ENCODE results near the gene MIER3. TPM values are rescaled to one million over a fixed set of nuclear protein-coding genes. Genes with fewer than 3 reads are reported as not detected.

MIER3 gene
- polyA plus RNA-seq, 1 of the 3 experiments (the other 2 are of a cell fraction): 3.8 TPM

GRCh38 chr5:56974241-56974640 lies 22.3 kb upstream of the MIER3 start:
- Histone ChIP-seq H3K4me3 (ENCODE audit: low read depth in 2 of 2, low read length in 1 of 2) (no peak overlapping the region), H3K27ac (ENCODE audit: low read depth in 2 of 2, low read length in 1 of 2) (no peak overlapping the region), H3K27me3 (ENCODE audit: insufficient read depth) (no peaks in the 10 kb centered on the region; the same call in 1 of the 2 replicates), H2AFZ (ENCODE audit: low read depth) (no peak overlapping the region), H3F3A (replicated peaks; ENCODE audit: insufficient read depth) (no peaks in the 10 kb centered on the region), H3K36me3 (replicated peaks in 1 of 2; ENCODE audit: control insufficient read depth in 1 of 2, insufficient read depth in 2 of 2, low read length in 1 of 2) (no peaks in the 10 kb centered on the region), H3K9me2 (no peaks in the 10 kb centered on the region), H3K4me2 (no peak overlapping the region), H3K9me3 (no peaks in the 10 kb centered on the region), H3K79me2 (ENCODE audit: insufficient read depth) (no peaks in the 10 kb centered on the region), H4K20me1 (ENCODE audit: insufficient read depth) (no peaks in the 10 kb centered on the region), H3K4me1 (ENCODE audit: control insufficient read depth in 1 of 2, insufficient read depth in 2 of 2, low read depth in 1 of 2, low read length in 1 of 2) (no peaks in the 10 kb centered on the region), H3K9ac (no peak overlapping the region)
- 17% methylated on average over 2 of the region's 2 CpGs for whole genome bisulfite sequencing (ENCODE audit: low lambda C conversion rate)
- TF ChIP-seq RXRA (IDR thresholded peaks at IDR 0.05; ENCODE audit: borderline replicate concordance, low read depth) (no peak), NRF1 (IDR thresholded peaks at IDR 0.05; ENCODE audit: low read depth, low read length) (no peak), NFIC (IDR thresholded peaks at IDR 0.05; ENCODE audit: borderline replicate concordance) (no peak), EP300 (IDR thresholded peaks at IDR 0.05; ENCODE audit: borderline replicate concordance in 1 of 2, low read depth in 1 of 2, low read length in 1 of 2) (no peak), IRF3 (IDR thresholded peaks at IDR 0.05; ENCODE audit: low read depth, low read length) (no peak), ELF1 (IDR thresholded peaks at IDR 0.05) (no peak), MXI1 (IDR thresholded peaks at IDR 0.05; ENCODE audit: low read depth, low read length) (no peak), GABPA (IDR thresholded peaks at IDR 0.05; ENCODE audit: low read depth) (no peak), FOSL2 (IDR thresholded peaks at IDR 0.05; ENCODE audit: borderline replicate concordance, low read depth) (no peak), YY1 (IDR thresholded peaks at IDR 0.05; ENCODE audit: low read depth) (no peak), CTCF (IDR thresholded peaks at IDR 0.05) (no peak), ZBTB33 (IDR thresholded peaks at IDR 0.05; ENCODE audit: borderline replicate concordance, low read depth) (no peak), USF2 (IDR thresholded peaks at IDR 0.05; ENCODE audit: borderline replicate concordance, low read depth, low read length) (no peak), RCOR1 (IDR thresholded peaks at IDR 0.05; ENCODE audit: low read length) (no peak)
- ChIA-PET POLR2A (no interaction called here), CTCF (no interaction called here)
- no peak for DNase-seq
